ENCODE data around the gene PKD1L1. TPM values are rescaled to one million over a fixed set of nuclear protein-coding genes. Genes with fewer than 3 reads are reported as not detected.

The PKD1L1 gene
- polyA plus RNA-seq, 3 donors: 0.10 to 1.6 (median 0.68) TPM

- WGBS, 3 donors: 71 to 86% (median 82%) methylated on average over 4 of the region's 4 CpGs
Measured at GRCh38 chr7:47791682-47792081, 156.6 kb downstream of the PKD1L1 start.

DNA sequence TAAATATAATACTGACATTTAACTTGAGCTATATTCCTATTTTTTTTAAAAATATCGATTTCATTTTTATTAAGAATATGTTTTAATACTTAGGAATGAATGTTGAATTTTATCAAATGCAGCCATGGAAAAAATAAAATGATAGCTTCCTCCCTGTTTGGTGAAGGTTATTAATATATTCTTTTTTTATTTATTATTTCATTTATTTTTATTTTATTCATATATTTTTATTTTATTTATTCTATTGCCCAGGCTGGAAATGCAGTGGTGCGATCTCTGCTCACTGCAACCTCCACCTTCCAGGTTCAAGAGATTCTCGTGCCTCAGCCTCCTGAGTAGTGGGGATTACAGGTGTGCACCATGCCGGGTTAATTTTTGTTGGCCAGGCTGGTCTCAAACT lies 160.2 kb downstream of the PKD1L1 start:
- WGBS, 3 donors: 92 to 98% (median 96%) methylated on average over 4 of the region's 4 CpGs
- H3K27ac ChIP-seq (ENCODE audit: low read depth, low read length): no peak overlapping the region

More at GRCh38 chr7:47791682-47792081, 156.6 kb downstream of the PKD1L1 start:
- no peak overlapping the region for H3K27ac ChIP-seq (ENCODE audit: low read depth, low read length)

- WGBS, 3 donors: 72 to 86% (median 83%) methylated on average over 9 of the region's 9 CpGs
- H3K27ac ChIP-seq (ENCODE audit: low read depth, low read length): no peak overlapping the region
Measured at GRCh38 chr7:47787249-47788069, 160.8 kb downstream of the PKD1L1 start.

DNA sequence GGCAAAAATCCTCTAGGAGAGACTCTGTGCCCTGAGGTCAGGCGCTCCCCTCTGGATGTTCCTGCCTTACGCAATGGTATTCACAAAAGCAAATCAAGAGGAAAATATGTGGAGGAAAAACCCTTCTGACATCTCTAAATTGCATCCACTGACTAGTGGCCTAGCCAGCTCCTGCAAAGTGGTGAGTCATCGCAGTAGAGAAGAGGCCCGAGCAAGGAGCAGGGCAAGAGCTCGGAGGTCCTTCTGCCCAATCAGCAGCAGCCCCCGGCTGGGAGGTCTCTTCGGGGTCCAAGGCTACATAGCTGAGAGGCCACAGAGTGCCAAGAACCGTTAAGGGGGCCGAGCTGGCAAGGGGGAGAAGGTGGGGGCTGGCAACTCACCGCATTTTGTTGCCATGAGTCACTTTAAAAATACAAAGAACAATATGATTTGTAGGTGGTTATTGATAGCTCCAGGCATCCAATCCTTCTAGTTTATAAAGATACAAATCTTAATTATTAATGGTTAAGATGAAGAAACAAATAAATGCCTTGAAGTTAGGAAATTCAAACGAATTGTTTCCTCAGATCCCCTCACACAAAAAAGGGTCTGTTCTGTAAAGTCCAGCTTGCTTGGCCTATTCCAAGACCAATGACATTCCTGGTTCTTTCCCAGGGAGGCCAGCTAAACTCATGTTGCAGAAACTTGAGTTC lies 161.6 kb downstream of the PKD1L1 start:
- no peak overlapping the region for H3K27ac ChIP-seq (ENCODE audit: low read depth, low read length)
- 34 to 61% (median 36%) methylated on average over 11 of the region's 11 CpGs for WGBS, 3 donors

GRCh38 chr7:47785923-47786556 lies 162.2 kb downstream of the PKD1L1 start:
- H3K27ac ChIP-seq (ENCODE audit: low read depth, low read length): no peak overlapping the region
- 91 to 98% (median 93%) methylated on average over 8 of the region's 8 CpGs for WGBS, 3 donors

GRCh38 chr7:47783456-47784223 lies 164.6 kb downstream of the PKD1L1 start:
- 52 to 61% (median 54%) methylated on average over 5 of the region's 5 CpGs for WGBS, 3 donors
- H3K27ac ChIP-seq (ENCODE audit: low read depth, low read length): no peak overlapping the region

GRCh38 chr7:47782792-47783191 lies 165.5 kb downstream of the PKD1L1 start:
- WGBS, 3 donors: 96 to 99% (median 96%) methylated on average over 4 of the region's 4 CpGs
- H3K27ac ChIP-seq (ENCODE audit: low read depth, low read length): no peak overlapping the region

GRCh38 chr7:47782022-47782421 lies 166.2 kb downstream of the PKD1L1 start:
- H3K27ac ChIP-seq (ENCODE audit: low read depth, low read length): no peak overlapping the region

DNA sequence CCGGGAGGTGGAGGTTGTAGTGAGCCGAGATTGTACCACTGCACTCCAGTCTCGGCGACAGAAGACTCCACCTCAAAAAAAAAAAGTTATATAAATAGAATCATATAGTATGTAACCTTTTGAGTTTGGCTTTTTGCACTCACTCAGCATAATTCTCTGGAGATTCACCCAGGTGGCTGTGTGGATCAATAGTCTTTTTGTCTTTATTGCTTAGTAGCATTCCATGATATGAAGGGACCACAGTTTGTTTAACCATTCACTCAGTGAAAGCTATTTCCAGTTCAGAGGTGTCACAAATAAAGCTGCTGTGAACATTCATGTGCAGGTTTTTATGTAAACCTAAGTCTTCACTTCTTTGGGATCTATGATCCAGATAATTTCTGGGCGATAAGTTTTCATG lies 167.7 kb downstream of the PKD1L1 start:
- H3K27ac ChIP-seq (ENCODE audit: low read depth, low read length): no peak overlapping the region
- 97 to 100% (median 99%) methylated on average over 5 of the region's 5 CpGs for WGBS, 3 donors

- H3K27ac ChIP-seq (ENCODE audit: low read depth, low read length): no peak overlapping the region
- 64 to 84% (median 65%) methylated on average over 7 of the region's 7 CpGs for WGBS, 3 donors
Measured at GRCh38 chr7:47779341-47779771, 168.9 kb downstream of the PKD1L1 start.

DNA sequence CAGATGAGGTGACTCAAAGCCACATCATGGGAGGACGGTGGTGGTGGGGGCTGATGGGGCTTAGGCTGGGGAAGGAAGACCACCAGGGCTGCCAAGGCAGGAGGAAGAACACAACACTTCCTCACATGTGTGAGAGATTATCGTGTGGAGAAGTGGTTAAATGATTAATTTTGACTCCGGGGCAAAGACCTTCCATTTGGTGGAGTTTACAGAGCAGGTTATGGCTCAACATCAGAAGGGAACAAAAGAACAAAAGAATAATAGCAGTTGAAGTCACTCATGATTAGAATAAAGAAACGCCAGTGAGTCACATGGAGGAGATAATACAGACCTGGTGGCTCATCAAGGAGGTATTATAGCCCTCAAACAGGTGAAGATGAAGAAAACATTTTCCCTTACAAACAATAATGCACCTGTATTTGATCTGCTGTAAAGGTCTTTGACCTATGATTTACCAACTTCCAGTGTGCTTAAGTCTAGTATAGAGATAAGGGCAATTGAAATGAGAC lies 170.1 kb downstream of the PKD1L1 start:
- WGBS, 3 donors: 62 to 69% (median 67%) methylated on average over 4 of the region's 4 CpGs
- no peak overlapping the region for H3K27ac ChIP-seq (ENCODE audit: low read depth, low read length)

GRCh38 chr7:47777531-47778152 lies 170.6 kb downstream of the PKD1L1 start:
- H3K27ac ChIP-seq (ENCODE audit: low read depth, low read length): no peak overlapping the region
- 95 to 100% (median 97%) methylated on average over 1 of the region's 1 CpG for WGBS, 3 donors

- 97 to 100% (median 100%) methylated on average over 1 of the region's 1 CpG for WGBS, 3 donors
Measured at GRCh38 chr7:47776335-47776734, 171.9 kb downstream of the PKD1L1 start.

GRCh38 chr7:47775238-47775637 lies 173.0 kb downstream of the PKD1L1 start:
- H3K27ac ChIP-seq (ENCODE audit: low read depth, low read length): no peak overlapping the region
- WGBS, 3 donors: 60 to 72% (median 60%) methylated on average over 2 of the region's 2 CpGs

More at GRCh38 chr7:47776335-47776734, 171.9 kb downstream of the PKD1L1 start:
- no peak overlapping the region for H3K27ac ChIP-seq (ENCODE audit: low read depth, low read length)

GRCh38 chr7:47772492-47772891 lies 175.8 kb downstream of the PKD1L1 start:
- 93 to 96% (median 94%) methylated on average over 4 of the region's 4 CpGs for WGBS, 3 donors
- no peak overlapping the region for H3K27ac ChIP-seq (ENCODE audit: low read depth, low read length)

DNA sequence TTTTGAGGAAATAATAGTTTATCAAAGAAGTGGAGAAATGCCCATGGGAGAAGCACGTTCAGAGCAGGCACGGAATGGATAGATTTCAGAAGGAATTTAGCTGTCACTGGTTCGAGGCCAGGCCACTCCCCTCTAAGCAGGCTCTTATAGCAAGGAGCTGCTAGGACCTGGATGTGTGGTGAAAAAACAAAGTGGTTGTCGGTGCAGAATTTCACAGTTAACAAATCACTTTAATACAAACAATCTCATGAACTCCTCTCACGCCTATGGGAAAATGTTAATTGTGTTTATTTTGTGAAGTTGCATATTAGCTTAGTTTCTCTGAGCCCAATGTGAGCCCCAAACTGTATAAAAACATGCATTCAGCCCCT lies 176.3 kb downstream of the PKD1L1 start:
- no peak overlapping the region for H3K27ac ChIP-seq (ENCODE audit: low read depth, low read length)
- WGBS, 3 donors: 52 to 81% (median 79%) methylated on average over 5 of the region's 5 CpGs

- 68 to 75% (median 74%) methylated on average over 5 of the region's 5 CpGs for WGBS, 3 donors
- H3K27ac ChIP-seq (ENCODE audit: low read depth, low read length): no peak overlapping the region
Measured at GRCh38 chr7:47771336-47771989, 176.8 kb downstream of the PKD1L1 start.
